Stimulated activated CD4-positive, alpha-beta T cell treated with anti-CD3 and anti-CD28 coated beads, Interleukin-15, amount 100 ng/mL, for 24 hours (primary cell): ENCODE measurements around the gene TNS1.

Experiments
- DNase-seq: peaks from one replicate; pipeline ENCODE4 v3.0.0-alpha.2; 2020

TNS1 gene

GRCh38 chr2:217928324-217929181, 74.2 kb downstream of the TNS1 start:
- no peak for DNase-seq

DNA sequence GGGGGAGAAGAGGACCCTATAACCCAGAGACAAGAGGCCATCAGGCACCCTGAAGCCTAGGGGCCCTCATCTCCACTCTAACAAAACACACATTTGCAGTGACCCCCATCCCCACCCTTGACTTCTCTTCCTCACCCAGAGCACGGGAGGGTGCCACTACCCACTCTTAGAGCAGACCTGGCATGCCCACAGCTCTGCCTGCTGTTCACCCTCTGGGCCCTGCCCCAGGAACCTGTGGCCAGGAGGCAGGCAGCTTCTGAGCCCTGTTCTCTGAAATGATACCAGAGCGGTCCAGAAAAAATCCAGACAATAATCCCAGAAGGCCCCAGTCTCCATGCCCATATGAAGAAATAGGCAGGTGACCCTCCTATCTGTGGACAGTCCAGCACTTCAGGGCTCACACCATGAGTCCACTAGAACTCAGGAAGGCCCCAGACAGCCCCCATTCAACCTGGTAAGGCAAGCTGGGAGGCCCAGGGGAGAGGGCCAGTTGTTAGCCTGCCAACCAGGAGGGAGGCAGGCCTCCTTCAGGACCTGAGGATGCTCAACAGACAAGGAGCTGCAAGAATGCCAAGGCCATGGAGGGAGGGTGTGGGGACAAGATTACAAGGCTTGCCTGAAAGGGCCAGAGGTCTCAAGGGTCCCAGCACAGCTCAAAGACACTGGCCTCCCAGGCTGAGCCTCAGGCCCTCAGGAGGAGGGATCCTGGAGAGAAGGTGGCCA, 75.0 kb downstream of the TNS1 start:
- no peak for DNase-seq

DNA sequence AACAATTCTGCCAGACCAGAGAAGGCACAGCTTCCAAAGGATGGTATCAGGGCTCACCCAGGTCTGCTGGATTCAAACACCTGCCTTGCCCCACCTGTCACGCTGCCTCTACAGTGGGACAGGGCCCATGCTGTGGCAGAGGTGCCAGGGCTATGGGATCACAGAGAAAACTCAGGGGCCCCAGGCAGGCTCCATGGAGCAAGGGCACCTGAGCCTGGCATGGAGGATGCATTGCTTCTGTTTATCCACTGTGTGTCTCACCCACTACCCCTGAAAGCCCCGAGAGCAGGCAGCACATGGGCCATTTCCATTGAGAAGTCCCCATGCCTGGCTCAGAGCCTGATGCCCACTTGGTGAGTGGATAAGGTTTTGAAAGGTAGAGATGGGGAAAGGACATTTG, 76.0 kb downstream of the TNS1 start:
- DNase-seq, result no peak

DNA sequence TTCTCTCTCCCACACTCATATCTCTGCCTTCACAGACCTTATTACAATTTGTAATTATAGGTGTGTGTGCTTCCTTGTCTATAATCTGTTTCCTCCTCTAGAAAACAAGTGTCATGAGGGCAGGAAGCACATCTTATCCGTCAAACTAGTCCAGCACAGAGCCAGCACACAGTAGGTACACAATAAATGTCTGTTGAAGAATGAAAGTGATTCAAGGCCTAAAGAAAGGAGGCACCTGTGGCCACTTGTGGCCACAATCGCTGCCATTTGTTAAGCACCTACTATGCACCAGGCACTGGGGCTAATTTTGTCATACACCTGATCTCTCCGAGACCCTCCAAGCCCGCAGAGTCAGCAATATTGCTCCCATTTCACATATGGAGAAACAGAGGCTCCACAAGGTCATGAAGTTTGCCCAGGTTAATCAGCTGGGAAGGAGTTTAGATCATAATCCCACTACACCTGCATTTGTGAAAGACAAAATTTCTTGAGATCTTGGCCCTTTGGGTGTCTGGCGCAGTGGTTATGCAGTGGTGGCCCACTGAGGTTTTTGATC, 78.4 kb downstream of the TNS1 start:
- DNase-seq, result no peak

- no peak for DNase-seq
Observed at GRCh38 chr2:217923007-217923686, 79.6 kb downstream of the TNS1 start.

- DNase-seq, result no peak
Observed at GRCh38 chr2:217922101-217923006, 80.4 kb downstream of the TNS1 start.

GRCh38 chr2:217920879-217921603, 81.8 kb downstream of the TNS1 start:
- DNase-seq, result no peak

- no peak for DNase-seq
Observed at GRCh38 chr2:217919781-217920351, 82.9 kb downstream of the TNS1 start.

DNA sequence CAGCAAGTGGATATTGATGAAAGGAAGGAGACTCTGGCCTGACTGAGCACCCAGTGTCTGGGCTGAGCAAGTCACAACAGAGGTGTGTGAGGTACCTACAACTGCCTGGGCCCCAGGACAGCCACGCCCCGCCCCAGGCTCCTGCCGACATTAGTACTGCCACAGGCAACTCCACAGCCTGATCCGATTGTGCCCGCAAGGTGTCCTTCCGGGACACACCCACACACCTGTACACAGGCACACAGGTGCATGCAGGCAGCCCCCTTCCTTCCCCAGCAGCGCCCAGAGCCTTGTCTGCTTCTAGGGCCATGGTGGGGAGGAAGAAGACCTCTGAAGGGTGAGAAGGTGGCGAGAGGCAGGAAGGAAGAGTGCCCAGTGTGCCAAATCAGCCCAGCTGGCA, 83.6 kb downstream of the TNS1 start:
- DNase-seq, result no peak

- no peak for DNase-seq
Observed at GRCh38 chr2:217918308-217919024, 84.3 kb downstream of the TNS1 start.

- no peak for DNase-seq
Observed at GRCh38 chr2:217916504-217917254, 86.1 kb downstream of the TNS1 start.

DNA sequence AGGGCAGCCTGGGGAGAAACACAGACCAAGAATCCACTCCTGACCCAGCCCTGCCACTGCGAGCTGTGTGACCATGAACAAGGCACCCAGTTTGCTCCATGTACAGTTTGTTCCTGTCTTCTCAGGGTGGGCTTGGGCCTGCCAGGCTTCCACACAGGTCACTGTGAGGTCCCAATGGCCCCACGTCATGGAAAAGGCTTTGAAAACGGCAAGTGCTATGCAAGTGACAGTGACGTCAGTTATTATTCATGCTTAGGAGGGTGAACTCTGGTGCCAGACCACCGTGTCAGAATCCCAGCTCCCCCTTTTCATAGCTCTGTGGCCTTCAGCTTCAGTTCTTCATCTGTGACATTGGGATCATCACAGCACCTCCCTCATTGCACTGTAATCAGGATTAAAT, 87.1 kb downstream of the TNS1 start:
- no peak for DNase-seq

DNA sequence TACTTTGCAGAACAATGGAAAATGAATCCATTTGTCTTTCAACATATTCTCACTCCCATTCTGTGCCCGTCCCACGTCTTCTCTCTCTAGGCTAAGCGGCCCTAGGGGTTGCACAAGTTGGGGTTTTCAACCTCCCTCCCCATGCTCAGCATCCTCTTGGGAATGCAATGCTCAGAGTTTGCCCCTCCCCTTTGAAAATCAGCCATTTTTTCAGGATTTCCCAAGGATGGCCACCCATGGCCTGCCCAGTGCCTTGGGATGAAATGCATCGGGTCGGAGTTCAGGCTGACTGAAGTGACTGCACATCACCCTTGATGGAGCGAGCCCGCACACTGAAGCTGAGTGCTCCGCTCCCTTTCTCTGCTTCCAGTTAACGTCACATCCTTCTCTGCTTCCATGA, 87.9 kb downstream of the TNS1 start:
- DNase-seq, result no peak

GRCh38 chr2:217914078-217914477, 88.7 kb downstream of the TNS1 start:
- DNase-seq, result no peak

DNA sequence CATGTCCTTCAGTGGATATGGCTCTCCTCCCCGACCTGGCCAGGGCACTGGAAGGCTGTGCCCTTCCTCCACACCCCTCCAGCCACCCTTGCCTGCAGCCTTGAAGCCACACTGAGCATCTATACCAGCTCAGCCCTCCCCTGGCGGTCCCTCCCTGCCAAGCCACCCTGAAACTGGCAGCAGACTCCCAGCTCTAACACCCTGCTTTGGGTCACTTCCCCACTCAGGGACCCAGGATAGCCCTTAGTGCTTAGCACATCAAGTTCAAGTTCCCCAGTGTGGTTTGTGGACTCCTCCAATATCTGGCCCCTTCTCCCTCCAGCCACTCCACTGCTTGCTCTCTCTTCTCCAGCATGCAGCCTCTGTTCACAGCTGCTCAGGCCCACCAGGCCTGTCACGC, 89.4 kb downstream of the TNS1 start:
- no peak for DNase-seq

DNA sequence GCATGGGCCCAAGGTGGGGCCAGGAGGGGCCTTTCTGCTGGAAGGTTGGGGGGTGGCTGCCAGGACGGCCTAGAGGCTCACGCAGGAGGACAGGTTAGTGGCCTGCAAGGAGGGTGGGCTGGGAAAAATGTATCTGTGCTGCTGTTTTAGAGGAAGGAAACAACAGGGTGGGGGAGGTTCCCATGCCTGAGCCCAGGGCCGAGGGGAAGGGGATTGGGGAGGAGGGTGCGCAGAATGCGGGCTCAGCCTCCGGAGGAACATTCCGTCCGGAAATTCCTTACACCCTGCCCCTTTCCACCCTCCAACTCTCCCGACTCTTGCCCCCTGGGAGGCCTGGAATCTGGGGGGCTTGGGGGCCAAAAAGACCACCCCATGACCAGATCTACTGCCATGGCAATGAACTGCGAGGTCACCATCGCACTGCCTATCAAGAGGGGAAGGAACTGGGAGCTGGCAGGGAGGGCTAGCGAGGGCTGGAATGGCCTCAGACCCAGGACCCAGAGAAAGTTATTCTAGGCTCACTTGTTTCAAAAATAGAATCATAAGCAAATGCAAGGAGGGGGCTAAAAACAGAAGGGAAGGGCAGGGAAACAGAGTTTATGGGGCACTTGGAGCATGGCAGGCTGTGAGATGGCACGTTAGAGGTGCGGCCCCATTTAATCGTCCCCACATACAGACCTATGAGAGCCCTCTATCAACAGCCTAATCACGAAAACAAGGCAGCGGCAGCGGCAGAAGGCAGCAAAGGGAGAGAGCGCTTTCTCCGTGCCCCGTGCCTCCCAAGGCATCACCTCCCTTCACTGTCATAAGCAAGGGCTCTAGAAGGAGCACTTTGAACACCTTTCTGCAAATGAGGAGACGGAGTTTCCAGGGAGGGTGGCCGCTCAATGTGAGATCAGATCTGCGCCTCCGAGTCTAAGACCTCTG, 90.4 kb downstream of the TNS1 start:
- DNase-seq, result no peak

- DNase-seq, result no peak
Observed at GRCh38 chr2:217911283-217912097, 91.3 kb downstream of the TNS1 start.

GRCh38 chr2:217910875-217911212, 92.0 kb downstream of the TNS1 start:
- DNase-seq, result no peak
